Stromal cell of bone marrow (primary cell): ENCODE measurements around the gene IQCM.

ENCODE experiments used
- DNase-seq: peaks from one replicate; pipeline ENCODE4 v3.0.0-alpha.2; 2012; ENCODE audit warnings: low read depth

Gene IQCM

DNA sequence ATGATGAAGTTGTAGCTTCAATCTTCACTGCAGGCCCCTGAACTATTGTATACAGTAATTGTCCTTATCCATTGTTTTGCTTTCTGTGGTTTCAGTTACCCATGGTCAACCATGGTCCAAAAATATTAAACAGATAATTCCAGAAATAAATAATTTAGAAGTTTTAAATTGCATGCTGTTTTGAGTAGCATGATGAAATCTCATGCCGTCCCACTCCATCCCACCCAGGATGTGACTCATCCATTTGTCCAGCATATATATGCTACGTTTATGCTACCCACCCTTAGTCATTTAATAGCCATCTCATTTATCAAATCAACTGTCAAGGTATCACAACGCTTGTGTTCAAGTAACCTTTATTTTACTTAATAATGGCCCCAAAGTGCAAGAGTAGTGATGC, 34.5 kb downstream of the IQCM start:
- no peak for DNase-seq

- no peak for DNase-seq
Observed at GRCh38 chr4:149768477-149768876, 47.2 kb downstream of the IQCM start.

DNA sequence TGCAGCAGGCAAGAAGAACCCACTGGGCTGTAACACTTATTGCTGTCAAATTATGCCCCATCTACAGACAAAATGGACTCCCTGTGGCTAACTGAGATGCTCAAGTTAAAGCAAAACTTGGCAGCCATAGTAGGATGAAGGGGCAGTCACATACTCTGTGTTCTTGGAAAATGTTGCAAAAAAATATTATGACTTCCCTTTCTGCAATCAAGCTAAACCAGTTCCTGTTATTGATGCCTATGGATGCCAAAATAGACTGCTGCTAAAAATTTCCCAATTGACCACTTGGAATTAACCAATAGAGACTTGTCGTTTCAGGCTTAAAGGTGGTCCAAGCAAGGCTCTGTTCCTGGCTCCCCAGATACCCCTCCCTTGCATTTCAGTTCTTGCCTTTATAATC, 49.5 kb downstream of the IQCM start:
- no peak for DNase-seq

GRCh38 chr4:149765630-149766029, 50.0 kb downstream of the IQCM start:
- DNase-seq: peak; percentile 60

DNA sequence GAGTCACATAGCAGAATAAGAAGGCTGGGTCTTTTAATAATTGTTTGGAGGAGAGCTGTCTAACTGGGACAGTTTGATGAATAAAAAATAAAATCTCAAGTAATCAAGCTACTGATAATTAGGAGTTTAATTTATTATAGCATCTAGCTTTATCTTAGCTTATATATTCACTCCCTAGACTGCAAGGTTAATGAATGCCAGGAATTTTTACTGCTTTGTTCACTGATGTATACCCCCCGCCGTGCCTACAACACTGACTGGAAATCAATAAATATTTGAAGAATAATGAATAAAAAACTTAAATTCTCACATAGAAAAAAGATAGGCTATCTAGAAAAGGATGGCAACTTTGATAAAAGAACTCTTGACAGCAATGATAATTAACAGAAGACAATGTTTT, 59.7 kb downstream of the IQCM start:
- no peak for DNase-seq

DNA sequence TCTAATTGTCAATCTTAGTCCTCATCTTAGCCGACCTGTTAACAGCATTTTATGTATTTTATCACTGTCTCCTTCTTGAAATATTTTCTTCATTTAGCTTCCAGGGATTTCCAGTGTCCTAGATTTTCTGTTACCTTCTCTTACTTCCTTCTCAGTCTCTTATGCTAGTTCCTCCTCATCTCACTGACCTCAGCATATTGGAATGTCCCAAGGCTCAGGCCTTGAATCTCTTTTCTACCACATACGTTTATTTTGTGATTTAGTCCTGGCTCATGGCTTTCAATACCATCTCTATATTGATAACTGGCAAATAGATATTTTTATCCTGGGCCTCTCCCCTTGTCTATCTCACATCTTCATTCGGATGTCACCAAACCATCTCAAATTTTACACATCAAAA, 61.1 kb downstream of the IQCM start:
- DNase-seq: peak; percentile 16

DNA sequence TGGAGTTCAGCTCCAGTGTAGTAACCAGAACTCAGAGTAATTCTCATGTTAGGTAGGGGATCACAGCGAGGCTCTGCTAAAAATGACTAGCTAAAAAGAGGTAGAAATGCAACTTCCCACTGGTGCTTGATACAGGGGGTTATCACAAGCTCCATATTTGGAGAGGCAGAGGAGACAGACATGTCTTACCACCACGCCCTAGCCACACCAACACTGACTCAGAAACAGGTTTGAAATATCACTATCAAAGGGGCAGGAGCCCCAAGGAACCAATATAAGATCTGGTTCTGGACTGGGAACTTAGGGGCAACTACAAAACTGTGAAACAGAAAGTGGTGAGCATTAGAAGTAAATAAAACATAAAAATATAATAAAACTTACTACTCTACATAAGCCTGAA, 62.9 kb downstream of the IQCM start:
- DNase-seq: no peak

- no peak for DNase-seq
Observed at GRCh38 chr4:149751174-149751573, 64.5 kb downstream of the IQCM start.

DNA sequence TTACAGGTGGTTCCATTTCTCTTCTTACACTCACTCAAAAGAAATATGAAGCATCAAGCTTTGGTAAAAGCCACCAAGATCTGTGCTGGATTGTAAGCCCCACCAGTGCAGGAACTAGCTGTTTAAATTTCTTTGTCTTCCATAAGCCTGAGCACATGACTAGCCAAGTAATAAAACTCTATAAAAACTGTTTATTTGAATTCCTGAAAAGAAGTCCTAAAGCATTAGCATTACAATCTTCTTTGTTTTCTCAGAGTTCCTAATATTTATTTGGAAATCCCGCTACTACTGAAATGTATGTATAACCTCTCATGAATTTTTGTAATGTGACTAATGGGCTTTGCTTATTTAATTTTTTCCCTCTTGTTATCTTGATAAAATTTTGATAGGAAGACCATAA, 65.9 kb downstream of the IQCM start:
- no peak for DNase-seq

DNA sequence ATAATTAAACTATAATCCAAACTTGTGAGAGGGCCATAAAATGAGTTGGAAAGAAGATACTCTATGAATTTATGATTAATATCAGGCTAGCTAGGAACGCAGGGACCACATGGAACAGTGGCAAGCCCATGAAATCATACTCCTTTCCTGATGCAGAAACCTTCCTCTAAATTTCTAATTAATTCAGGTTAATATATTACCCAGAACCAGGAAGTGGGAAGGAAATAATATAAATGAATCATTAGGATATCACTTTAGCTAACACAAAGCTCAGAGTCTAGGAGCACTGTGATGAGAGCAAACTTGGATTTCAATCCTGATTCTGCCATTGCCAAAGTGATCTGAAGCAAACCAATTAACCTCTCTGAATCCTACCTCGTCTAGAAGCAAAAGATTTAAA, 68.0 kb downstream of the IQCM start:
- DNase-seq: no peak

DNA sequence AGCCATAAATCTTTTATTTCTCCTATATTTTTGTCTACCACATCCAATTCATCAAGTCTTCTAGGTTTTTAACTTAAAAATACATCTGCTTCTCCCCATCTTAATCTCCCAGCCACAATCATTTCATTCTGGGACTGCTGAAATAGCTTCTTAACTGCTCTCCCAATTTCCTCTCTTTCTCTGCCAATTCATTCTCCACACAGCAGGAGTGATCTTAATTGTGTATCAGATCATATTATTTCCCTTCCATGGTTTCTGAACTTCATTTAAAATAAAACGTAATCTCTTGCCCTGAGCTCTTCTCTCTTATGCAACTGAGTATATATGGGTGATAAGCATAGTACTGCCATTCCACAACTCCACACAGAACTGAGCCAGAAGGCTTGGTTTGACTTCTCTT, 69.4 kb downstream of the IQCM start:
- DNase-seq: no peak

DNA sequence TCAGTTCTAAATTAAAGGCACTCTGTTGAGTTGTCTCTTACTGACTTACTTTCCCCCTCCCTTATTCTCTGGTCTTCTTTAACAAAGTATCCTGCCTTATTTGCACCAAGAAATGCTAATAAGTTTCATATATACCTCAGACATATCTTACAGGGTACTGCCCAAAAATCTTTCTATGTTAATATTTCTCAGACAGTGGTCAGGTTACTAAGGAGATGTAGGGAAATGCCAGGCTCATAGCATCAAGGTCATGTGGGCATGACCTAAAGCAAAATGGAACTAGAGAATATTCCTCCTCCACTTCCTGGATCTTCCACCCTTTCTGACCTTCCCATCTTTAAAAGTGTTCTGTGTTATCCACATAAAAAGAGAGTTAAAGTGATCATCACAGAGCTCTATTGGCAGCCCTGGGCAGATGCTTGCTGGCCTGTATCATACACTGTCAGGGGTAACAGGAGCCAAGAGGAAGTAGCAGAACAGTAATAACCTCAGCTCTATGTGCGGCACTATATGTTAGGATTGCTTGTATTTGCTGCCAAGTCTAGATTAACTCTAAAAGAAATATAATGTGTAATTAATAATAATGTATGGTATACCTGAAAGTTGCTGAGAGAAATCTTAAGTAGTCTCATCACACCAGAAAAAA, 74.3 kb downstream of the IQCM start:
- DNase-seq: no peak

GRCh38 chr4:149738156-149738555, 77.5 kb downstream of the IQCM start:
- no peak for DNase-seq

DNA sequence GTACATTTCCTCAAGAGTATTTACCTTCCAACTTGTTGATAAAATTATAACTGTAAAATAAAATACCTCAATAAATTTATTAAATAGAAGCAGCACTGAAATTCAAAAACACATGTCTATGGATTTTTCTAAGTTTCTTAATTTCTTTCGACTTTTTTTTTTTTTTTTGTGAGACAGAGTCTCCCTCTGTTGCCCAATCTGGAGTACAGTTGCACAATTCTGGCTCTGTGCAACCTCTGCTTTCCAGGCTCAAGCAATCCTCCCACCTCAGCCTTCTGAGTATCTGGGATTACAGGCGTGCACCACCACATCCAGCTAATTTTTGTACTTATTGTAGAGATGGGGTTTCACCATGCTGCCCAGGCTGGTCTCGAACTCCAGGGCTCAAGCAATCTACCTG, 79.8 kb downstream of the IQCM start:
- DNase-seq: peak; percentile 10

DNA sequence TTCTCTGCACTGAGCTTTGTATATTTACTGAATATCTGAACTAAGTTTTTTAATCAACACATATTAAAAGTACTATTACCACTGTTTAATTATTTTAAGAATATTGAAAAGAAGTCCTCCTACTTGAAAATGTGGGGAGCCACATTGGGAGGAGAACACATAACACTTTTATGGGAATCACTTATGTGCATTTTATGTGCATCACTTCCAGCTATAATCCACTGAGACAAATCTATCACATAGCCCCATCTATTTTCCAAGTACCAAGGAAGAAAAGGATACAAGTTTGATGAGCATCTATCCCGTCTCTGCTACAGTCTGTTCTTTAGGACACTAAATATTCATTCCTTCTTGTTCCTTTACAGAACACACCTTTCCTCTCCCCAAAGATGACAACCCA, 87.2 kb downstream of the IQCM start:
- DNase-seq: no peak

DNA sequence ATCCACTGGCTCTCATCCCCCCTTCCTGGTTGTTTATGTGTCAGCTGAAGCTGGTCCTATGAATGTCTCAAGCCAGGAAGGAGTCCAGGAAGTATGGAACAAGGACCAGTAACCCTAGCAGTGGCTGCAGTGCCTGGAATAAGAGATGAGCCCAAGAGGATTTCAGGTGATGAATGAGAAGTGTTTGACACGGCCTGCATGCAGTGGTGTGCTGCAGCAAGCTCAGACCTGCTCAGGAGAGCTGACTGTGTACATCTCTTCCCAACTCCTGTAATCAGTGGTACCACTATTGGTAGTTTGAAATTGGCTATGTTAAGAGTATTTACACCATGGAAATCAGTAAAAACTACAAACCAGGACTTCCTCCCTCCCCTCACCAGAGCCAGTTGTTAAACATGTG, 88.0 kb downstream of the IQCM start:
- DNase-seq: no peak

DNA sequence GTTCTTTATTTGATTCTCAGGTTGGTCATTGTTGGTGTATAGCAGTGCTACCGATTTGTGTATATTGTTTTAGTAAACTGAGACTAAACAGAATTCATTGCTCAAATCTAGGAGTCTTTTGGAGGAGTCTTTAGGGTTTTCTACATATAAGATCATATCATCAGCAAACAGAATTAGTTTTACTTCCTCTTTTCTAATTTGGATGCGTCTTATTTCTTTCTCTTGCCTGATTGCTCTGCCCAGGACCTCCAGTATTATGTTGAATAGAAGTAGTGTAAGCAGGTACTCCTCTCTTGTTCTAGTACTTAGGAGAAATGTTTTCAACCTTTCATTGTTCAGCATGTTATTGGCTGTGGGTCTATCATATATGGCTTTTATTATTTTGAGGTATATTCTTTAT, 92.6 kb downstream of the IQCM start:
- no peak for DNase-seq

GRCh38 chr4:149719806-149720205, 95.8 kb downstream of the IQCM start:
- no peak for DNase-seq

DNA sequence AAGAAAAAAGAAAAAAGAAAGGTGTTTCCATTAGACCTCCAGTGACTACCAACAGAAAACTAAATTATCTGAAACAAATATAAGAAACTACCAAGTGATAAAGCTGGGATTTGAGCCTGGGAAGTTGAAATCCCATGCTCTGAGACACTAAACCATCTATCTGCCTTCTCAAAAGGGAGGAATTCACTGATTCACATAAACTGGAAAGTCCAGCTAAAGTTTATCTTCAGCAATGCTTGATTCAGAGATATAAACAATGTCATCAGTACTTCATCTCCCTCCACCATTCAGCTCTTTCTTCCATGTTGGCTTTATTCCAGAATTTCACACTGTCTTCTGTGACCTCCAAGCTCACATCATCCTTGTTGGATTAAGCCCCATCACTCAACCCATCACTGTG, 96.3 kb downstream of the IQCM start:
- no peak for DNase-seq

DNA sequence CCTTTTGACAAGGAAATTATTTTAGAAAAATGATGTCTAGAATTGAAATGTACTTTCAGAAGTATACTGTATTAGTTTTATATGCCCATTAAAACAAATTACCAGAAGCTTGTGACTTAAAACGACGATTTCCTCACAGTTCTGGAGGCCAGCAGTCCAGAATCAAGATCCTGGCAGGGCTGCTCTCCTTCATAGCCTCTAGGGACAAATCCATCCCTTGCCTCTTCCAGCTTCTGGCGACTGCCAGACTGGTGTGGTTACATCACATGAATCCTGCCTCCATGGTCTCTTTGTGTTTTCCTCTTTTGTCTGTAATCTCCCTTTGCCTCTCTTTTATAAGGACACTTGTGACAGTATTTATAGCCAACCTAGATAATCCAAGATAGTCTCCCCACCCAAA, 97.1 kb downstream of the IQCM start:
- peak; percentile 6 for DNase-seq

- no peak for DNase-seq
Observed at GRCh38 chr4:149716728-149717127, 98.9 kb downstream of the IQCM start.

GRCh38 chr4:149715822-149716585, 99.6 kb downstream of the IQCM start:
- no peak for DNase-seq

DNA sequence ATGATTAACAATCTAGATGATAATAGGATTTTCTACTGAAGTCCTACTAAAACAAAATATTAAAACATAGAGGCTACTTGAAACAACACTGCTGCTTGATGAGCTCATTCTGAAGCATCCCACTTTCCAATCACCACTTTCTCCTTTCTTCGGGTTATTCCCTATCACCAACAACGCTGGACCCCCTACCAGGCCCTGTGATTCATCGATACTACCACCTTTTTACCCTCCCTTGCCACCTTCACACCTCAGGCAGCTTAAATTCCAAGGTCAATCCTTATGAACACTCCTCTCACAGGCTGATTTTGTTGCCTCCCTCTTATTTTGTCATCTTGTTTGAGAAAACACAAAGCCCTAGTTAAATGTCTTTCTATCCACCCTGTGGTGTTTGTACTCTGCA, 102.6 kb downstream of the IQCM start:
- no peak for DNase-seq
